GM18861 (cell line): ENCODE data around the gene NFKBIE.

Source experiments
- ATAC-seq: cut with Tn5 transposase; IDR thresholded peaks from one replicate; pipeline ENCODE4 v1.9.1; 2021; ENCODE audit not compliant: unreplicated experiment

Gene NFKBIE

DNA sequence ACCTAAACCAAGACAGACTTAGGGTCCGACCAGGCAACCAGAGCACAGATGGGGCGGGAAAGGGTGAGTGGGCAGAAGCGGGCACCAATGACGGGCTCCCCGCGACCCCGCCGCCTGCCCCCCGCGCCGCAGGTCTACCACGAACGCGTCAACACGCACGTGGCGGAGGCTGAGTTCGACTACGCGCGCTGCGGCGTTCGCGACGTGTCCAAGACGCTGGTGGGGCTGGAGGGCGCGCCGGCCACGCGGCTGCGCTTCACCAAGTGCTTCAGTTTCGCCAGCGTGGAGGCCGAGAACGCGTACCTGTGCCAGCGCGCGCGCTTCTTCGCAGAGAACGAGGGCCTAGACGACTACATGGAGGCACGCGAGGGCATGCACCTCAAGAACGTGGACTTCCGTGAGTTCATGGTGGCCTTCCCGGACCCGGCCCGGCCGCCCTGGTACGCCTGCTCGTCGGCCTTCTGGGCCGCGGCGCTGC lies 10.0 kb upstream of the NFKBIE start:
- no peak for ATAC-seq

DNA sequence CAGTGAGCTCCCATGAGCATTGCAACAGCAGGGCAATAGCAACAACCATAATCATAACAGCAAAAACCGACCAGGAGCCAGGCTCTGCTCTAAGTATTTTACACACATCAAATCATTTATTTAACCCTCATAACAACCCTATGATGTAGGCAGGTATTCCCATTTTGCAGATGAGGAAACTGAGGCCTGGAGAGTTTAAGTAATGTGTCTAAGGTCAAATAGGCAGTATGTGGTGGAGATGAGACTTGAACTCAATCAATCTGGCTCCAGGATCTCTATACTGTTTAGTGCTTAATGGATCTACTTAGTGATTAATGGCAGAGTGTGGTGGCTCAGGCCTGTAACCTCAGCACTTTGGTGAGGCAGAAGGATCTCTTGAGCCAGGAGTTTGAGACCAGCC lies 8.3 kb upstream of the NFKBIE start:
- ATAC-seq = no peak

DNA sequence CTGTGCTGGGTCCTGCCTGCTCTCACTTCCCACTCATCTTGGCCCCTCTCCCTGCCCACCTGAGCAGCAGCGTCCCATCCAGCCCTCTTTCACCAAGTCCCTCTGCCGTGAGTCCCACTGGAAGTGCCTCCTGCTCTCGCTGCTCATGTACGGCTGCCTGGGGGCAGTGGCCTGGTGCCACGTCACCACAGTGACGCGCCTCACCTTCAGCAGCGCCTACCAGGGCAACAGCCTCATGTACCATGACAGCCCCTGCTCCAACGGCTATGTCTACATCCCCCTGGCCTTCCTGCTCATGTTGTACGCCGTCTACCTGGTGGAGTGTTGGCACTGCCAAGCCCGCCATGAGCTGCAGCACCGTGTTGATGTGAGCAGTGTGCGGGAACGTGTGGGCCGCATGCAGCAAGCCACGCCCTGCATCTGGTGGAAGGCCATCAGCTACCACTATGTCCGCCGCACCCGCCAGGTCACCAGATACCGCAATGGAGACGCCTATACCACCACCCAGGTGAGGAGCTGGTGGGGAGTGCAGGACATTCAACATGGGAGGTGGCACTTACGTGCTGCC lies 7.7 kb upstream of the NFKBIE start:
- ATAC-seq = no peak

DNA sequence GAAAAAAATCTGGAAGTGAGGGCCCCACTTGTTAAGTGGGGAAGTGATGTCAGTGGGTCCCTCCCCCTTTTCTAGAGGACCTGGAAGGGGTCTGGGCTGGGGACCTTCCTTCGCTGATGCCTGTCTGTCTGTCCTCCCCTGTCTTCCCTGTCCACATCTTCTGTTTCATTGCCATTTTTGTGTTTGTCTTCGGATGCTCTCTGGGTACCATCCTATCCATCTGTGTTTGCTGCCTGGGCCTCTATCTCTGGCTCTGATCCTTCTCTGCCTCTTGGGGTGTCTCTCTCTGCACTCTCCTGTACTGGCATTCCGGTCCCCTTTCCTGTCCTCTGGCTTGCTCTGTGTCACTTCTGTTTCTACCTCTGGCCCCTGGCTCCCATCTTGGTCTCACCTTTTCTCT lies 7.2 kb upstream of the NFKBIE start:
- ATAC-seq = no peak

DNA sequence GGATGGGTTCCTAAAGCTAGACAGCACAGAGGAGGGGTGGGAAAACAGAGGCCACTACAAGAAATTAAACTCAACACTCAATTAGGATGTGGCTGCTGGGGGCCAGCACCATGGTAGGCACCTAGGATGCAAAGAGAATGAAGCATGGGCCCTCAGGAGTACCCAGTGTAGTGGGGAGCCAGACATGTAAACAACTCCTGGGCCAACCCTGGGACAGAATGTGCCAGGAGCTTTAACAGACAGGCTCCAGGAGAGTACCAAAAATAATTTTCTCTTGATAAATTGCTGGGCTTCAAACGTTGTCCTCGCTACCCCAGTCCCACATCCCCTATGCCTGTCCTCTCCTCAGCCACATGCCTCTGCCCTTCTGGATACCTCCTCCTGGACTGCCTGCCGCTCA lies 6.6 kb upstream of the NFKBIE start:
- ATAC-seq = no peak

DNA sequence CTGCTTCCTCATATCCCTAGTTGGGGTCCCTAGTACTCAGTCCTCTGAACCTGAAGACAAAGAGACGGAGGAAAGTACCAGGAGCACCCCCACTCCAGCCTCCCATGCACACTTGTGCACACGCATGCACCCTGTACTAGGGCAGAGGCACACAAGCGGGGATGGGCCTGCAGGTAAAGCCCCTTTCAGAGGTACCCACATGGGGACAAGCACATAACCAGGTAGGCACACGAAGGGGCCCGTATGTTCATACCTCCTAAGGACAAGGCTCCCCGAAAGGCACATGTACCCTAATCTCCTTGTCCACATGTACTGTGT lies 6.0 kb upstream of the NFKBIE start:
- no peak for ATAC-seq

DNA sequence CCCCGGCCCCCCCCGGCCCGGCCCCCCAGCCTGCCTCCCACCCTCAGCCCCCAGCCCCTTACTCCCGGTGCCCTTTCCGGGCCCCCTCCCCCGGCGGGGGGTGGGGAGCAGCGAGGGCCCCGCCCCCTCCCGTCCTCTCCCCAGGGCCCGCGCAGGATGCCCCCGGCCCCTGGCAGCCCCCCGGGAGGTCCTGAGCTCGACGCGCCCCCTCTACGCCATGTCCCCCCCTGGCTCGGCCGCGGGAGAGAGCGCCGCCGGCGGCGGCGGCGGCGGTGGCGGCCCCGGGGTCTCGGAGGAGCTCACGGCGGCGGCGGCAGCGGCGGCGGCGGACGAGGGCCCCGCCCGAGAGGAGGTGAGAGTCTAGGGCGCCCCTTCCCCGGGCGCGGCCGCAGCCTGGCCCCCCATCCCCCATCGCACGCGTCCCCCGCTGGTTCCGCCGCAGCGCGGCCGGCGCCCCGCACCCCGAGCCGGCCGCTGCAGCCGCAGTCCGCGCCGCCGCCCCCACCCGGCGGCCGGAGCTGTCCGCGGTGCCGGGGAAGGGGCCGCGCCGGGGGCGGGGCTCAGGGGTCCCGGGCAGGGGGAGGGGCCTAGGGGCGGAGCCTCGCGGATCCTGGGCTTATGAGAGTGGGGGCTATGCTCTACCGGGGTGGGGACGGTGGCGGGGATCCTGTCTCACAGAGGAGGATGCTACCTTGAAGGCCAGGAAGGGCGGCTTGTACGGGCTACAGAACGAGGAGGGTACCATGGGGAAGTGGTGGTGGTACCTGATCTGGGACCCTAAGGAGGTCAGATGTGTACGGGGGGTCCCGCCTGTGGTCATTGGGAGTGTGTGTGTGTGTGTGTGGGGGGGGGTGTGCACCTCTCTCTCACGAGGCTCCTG lies 5.4 kb upstream of the NFKBIE start:
- ATAC-seq = no peak

DNA sequence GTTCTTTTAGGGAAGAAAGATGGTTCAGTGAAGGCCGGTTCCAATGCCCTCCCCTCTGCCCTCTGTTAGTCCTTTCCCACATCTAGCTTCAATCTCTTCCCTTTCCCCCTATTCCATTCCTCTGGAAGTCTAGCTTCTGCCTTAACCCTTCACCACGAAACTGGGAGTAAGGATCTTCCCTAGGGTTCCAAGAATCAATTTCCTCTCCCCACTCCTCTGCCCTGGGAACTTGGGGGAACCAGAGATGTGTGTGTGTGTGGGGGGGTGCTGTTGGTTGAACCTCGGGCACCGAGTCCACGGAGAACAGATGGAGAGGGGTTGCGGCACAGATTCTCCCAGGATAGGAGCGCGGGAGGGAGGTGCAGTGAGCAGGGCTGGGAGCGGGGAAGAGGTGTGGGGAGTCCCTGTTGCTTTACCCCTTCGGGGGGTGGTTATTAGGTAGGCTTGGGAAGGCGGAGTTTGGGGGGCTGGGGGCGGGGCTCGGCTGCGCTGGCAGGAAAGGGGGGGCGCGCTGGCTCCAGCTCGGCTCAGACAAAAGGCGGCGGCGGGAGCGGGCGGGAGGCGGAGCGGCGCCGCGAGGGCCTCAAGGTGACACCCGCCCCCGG lies 4.7 kb upstream of the NFKBIE start, which contains the start of gene TMEM151B:
TMEM151B (plus strand) TSS at position 530 of the 605 bp plus-strand sequence. CDS start 293 bp downstream, outside the sequence.
- ATAC-seq = no peak

DNA sequence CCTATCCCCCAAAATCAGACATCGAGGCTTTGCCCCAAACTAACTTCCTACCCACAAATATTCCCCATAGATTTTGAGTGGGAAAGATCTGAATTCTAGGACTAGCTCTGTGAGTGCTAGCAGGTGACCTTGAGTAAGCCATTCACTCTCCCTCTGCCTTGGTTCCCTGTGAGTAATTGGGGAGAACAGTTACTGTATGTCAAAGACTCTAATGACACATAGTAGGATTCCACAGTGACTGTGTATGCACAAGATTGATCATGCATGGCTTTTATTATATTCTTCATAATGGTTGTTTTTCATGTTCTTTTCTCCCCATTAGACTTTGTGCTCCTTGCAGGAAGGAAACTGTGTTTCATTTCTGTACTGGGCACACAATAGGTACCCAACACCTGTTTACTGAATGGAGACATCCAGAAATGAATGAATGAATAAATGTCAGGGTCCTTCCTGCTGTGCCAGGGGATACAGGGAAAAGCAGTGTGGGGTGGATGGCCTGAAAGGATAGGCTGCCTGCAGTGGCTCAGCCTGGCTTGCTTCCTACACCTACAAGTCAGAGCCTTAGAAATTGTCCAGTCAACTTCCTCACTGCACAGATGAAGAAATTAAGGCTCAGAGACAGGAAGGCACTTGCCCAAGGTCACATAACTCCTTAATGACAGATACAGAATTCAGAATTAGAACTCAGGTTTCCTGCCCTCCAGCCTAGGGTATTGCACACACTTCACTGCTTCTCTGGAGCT lies 4.0 kb upstream of the NFKBIE start:
- ATAC-seq = no peak

DNA sequence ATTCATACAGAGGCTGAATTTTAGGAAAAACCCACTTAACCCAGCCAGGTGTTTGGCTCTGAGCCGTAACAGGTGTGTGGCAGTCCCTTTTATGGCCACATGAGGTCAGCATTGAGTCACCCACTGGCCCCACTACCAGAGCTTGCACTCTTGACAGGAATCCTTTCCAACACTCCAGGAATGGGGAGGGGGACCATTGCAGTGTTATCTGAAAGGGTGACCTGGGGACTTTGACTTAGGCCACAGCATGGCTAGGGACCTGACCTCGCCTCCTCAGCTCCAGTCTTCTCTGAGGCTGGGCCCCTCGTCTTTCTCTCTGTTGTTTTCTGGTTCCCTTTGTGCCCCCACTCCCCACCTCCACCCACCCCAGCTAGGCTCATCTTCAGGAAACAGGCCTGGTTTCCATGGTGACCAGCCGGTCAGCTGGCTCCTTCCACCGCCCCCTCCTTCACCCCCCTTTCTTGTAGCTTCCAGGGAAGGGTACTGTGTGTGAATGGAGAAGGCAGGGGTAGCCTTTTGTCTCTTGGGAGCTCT lies 2.8 kb upstream of the NFKBIE start:
- ATAC-seq = no peak

DNA sequence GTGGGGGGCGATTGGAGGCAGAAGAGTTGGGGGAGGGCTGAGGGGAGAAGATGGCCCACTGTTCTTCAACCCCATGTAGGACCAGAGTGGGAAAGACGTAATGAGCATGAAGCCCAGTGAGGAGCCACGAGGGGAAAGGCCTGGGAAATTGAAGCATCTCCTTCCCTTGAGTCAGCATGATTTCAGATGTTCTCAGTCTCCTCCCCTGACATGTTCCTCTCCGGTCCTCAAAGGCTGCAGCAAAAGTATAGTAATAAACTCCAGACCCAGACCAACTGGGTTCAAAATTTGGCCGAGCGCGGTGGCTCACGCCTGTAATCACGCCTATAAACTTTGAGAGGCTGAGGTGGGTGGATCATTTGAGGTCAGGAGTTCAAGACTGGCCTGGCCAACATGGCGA lies 1.9 kb upstream of the NFKBIE start:
- no peak for ATAC-seq

DNA sequence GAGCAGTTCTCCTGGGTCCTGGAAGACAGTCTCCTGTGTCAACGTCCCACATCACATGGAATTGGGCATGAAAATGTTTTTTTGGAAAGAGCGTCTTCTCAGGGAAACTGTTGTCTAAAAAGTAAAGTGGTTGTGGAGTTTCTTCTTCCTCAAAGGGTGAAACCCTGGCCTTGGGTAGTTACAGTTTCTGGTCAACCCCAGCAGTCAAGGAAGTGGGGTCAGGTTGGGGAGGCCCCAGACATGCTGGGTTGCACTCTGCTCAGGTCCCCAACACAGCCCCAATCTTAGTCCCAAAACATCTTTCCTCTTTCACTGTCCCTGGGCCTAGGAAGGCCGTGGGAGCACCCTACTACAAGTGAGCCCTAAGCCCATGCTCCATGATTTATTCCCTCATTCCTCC lies 996 bp upstream of the NFKBIE start:
- peak; percentile 27 for ATAC-seq

DNA sequence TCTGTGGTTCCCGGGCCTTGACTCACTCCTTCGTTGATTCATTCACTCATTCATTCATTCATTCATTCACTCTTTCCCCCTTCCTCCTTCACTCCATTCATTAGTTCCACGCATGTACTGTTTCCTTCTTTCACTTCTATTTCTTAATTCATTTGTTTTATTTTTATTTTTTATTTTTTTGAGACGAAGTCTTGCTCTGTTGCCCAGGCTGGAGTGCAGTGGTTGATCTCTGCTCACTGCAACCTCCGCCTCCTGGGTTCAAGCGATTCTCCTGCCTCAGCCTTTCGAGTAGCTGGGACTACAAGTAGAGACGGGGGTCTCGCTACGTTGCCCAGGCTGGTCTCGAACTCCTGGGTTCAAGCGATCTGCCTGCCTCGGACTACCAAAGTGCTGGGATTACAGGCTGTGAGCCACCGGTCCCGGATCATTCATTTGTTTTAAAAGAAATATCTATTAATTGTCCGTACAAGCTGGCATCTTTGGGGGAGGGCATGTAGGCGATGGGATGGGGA lies 427 bp upstream of the NFKBIE start:
- ATAC-seq = no peak

DNA sequence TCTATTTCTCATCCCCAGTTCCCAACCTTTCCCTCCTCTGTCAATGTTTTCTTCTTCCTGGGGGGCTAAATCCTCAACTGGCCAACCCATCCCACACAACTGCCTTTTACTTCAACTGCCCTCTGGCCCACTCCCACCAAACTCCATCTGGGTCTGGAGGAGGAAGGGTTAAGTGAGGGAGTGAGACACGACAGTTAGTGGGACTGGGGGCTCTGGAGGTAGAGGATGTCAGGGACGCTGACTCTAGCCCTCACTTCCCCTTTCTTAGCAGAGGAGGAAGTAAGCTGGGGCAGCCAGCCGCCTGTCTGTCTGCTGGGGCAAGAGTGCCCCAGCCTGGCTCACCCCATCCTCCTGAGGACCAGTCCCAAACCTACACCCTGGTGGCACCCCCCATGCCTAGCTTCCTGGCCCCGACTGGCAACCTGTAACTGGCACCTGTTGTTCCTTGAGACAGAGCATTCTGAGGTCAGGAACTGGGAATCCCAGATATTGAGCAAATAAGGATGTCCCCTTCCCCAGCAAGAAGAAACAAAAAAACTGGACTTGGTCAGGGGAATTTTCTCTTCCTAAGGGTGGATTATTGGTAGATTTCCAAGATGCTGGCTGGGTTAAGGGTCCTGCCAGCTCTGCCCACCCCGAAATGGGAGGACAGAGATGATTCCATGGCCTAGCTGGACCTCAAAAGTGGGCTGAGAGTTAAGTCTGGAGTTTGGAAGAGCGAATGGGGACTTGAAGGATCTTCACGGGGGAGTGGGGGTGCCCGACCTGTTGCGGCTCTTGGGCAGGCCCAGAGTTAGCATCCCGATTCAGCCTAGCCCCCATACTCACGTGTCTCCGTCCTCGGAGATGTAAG lies 971 bp downstream of the NFKBIE start:
- ATAC-seq = peak; percentile 30

DNA sequence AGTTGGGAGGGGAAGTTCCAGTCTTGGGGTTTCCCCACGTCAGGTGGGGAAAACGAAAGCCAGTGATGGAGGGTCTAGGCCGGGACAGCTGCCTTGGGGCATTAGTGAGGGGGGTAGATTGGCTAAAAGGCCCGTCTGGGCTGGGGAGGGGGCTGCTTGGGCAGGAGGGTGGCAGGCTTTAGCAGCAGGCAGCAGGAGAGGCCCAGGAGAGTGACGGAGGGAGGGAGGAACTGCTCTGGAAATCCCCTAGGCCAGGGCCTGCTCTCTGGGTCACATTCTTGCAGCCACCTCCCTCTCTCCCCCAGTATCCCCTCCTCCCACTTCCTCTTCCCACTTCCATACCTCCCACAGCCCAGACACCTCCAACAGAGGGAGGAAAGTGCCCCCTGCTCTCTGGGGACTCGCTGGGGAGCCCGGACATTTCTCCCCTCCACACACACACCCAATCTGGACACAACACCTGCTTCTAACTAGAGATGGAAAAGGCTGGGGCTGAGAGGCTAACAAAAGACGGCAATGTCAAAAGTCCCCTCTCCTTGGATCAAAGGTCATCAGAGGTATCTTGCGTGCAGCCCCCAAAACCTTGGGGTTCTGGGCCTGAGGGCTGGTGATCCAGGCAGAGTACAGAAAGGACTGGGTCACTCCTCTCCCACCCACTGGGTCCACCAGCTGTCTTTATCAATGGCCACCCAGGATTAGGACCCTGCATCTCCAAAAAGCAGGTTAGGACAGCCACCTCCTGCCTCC lies 1.8 kb downstream of the NFKBIE start:
- no peak for ATAC-seq

DNA sequence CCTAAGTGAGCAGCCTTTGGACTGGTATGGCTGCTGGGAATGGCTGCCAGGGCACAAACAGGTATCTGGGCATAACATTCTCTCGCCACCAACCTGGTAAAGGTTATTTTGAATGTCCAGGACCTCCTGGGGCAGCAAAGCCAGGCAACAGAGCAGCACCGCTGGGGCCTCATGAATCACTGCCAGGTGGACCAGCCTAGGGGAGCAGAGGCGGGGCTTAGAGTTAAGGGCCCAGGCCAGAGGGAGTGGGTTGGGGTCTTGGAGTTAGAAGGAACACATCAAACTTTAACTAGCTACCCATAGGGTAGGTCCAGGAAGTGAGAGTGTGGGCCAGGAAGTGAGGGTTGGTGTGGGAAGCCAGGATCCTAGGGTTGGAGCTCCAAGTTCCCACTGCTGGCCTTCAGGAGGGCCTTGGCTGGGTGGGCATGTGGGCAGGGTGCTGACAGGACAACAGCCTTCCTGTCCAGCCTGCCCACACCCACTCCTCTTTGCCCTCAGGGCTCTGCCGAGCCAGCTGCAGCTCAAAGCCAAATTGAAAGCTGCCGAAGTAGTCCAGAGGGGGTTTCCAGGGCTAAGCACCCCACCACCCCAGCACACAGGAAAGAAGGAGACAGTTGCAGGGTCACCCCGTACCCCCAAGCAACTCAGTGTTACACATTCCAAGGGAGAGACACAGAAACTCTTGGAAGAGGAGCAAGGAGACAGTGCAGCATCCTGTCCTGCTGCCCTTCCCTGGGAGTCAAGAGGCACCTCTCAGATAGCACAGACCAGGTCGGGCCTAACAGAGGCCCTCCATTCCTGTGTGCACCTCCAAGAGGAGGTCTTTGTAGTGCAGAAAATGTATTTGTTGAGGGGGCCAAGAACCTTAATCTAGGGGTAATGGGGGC lies 2.6 kb downstream of the NFKBIE start:
- ATAC-seq = no peak

DNA sequence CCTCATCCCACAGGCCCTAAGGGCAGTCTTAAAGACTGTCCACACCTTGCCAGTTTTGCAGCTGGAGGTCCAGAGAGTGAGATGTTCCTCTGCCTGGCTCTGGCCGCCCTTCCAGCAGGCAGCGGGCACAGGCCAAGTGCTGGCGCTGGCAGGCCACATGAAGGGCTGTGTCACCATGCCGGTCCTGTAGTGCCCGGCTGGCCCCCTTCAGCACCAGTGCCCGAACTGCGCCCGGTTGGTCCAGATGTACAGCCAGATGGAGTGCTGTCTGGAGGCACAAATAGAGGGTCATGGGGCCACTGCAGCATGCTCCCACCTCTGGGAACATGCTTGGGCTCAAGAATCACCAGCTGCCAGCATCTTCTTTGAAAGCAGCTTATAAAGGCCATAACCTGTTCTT lies 3.8 kb downstream of the NFKBIE start:
- ATAC-seq = no peak
